Transverse colon (tissue), 4 donors: Measurements from ENCODE around the gene SHROOM3.

ENCODE experiments used
- EP300 ChIP-seq: sonication (generic); formaldehyde crosslinking; IDR thresholded peaks from one replicate; pipeline ENCODE4 v1.6.1; 2017; ENCODE audit warnings: antibody characterized with exemption, low read depth
- POLR2A ChIP-seq: fragments of 450-650 bp; IDR thresholded peaks from one replicate; pipeline ENCODE4 v1.6.1; 2016; ENCODE audit warnings: antibody characterized with exemption, mild to moderate bottlenecking, moderate library complexity
- POLR2AphosphoS5 ChIP-seq, 3 donors: sonication (generic); formaldehyde crosslinking; IDR thresholded peaks; one replicate each; pipeline ENCODE4 v1.6.1; 2016; ENCODE audit warnings: antibody characterized with exemption in 3 of 3
- TF ChIP-seq, protein P1 (sequence below), 5 experiments: fragments of 200-600 bp in 3 of 5; fragments of 450-650 bp in 2 of 5; sonication (generic) in 3 of 5; IDR thresholded peaks; 1 replicate in 2 of 5; 2 replicates in 3 of 5; pipeline ENCODE4 v1.5.1; 2016 to 2017; ENCODE audit warnings: antibody characterized with exemption in 5 of 5, inconsistent platforms in 3 of 5, mild to moderate bottlenecking in 2 of 5, moderate library complexity in 1 of 5

DNA sequence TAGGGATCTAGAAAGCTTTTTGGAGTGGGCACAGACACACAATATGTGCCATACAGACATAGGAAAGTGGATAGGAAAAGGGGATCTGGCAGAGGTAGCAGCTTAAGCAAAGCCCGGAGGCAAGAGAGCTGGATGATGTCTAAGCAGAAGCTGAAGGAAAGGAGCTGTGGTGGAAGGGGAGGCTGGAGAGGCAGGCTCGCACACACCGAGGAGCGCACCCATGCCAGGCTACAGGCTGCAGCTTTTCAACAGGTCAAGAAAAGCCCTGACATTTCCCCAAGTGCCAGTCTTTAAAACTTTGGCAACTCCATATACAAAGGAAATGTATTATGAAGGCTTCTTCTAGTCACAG, 395.6 kb downstream of the SHROOM3 start:
- TF ChIP-seq, protein P1, sequence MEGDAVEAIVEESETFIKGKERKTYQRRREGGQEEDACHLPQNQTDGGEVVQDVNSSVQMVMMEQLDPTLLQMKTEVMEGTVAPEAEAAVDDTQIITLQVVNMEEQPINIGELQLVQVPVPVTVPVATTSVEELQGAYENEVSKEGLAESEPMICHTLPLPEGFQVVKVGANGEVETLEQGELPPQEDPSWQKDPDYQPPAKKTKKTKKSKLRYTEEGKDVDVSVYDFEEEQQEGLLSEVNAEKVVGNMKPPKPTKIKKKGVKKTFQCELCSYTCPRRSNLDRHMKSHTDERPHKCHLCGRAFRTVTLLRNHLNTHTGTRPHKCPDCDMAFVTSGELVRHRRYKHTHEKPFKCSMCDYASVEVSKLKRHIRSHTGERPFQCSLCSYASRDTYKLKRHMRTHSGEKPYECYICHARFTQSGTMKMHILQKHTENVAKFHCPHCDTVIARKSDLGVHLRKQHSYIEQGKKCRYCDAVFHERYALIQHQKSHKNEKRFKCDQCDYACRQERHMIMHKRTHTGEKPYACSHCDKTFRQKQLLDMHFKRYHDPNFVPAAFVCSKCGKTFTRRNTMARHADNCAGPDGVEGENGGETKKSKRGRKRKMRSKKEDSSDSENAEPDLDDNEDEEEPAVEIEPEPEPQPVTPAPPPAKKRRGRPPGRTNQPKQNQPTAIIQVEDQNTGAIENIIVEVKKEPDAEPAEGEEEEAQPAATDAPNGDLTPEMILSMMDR (IDR thresholded peaks at IDR 0.05): no peak
- no peak for TF ChIP-seq POLR2A
- no peak for TF ChIP-seq POLR2AphosphoS5 (IDR thresholded peaks at IDR 0.05)
- no peak for TF ChIP-seq EP300
